K562 (cell line): ENCODE data around the gene PPIC.

ENCODE experiments used
- JUND ChIP-seq, 2 experiments: IDR thresholded peaks; 2 replicates in 1 of 2; 3 replicates in 1 of 2; pipeline ENCODE4 v1.6.1; 2011; ENCODE audit warnings: borderline replicate concordance in 2 of 2, low read depth in 2 of 2, low read length in 2 of 2, improper control_type of control experiment in 1 of 2, missing biosample characterization in 1 of 2, missing genetic modification characterization in 1 of 2, missing genetic modification reagents in 1 of 2
- KLF16 ChIP-seq: IDR thresholded peaks from 2 replicates; pipeline ENCODE4 v1.6.1; 2016; ENCODE audit warnings: antibody characterized with exemption
- PHB ChIP-seq: fragments of 250-450 bp; sonication (Bioruptor Pico); IDR thresholded peaks from 2 replicates; pipeline ENCODE4 v1.5.0; 2021
- POLR2A ChIP-seq: fragments of 450-650 bp; conservative IDR thresholded peaks from 2 replicates; pipeline ENCODE4 v1.6.1; 2016
- POLR2AphosphoS2 ChIP-seq: IDR thresholded peaks from 2 replicates; pipeline ENCODE4 v1.6.1; 2012; ENCODE audit warnings: low read length, improper control_type of control experiment
- POLR2AphosphoS5 ChIP-seq: IDR thresholded peaks from 2 replicates; pipeline ENCODE4 v1.6.1; 2011; ENCODE audit warnings: mild to moderate bottlenecking, low read depth, low read length, moderate library complexity; ENCODE audit not compliant: control insufficient read depth, insufficient read depth
- RFX5 ChIP-seq: IDR thresholded peaks from 2 replicates; pipeline ENCODE4 v1.6.1; 2011; ENCODE audit warnings: low read depth, mild to moderate bottlenecking, improper control_type of control experiment, low read length
- SAP30 ChIP-seq: fragments of 200-600 bp; sonication (generic); IDR thresholded peaks from 2 replicates; pipeline ENCODE4 v1.6.1; 2012; ENCODE audit warnings: borderline replicate concordance, low read depth, mild to moderate bottlenecking, moderate library complexity, low read length, control low read depth, inconsistent platforms; ENCODE audit not compliant: insufficient read depth, poor library complexity, severe bottlenecking
- ZC3H11A ChIP-seq: IDR thresholded peaks from 2 replicates; pipeline ENCODE4 v1.6.1; 2012; ENCODE audit warnings: low read depth, low read length, improper control_type of control experiment
- ZFPM2 ChIP-seq: fragments of 250-450 bp; sonication (Bioruptor Pico); IDR thresholded peaks from 2 replicates; pipeline ENCODE4 v1.5.1; 2022; ENCODE audit warnings: mild to moderate bottlenecking
- ZNF23 ChIP-seq: fragments of 250-450 bp; sonication (Bioruptor Pico); IDR thresholded peaks from 2 replicates; pipeline ENCODE4 v1.4.0; 2020; ENCODE audit warnings: mild to moderate bottlenecking
- TF ChIP-seq, protein P1 (sequence below), 3 experiments: IDR thresholded peaks in 2 of 3; conservative IDR thresholded peaks in 1 of 3; 2 replicates each; pipeline ENCODE4 v1.5.1; 2011 to 2012; ENCODE audit warnings: low read length in 3 of 3, mild to moderate bottlenecking in 3 of 3, control low read depth in 2 of 3, improper control_type of control experiment in 1 of 3, inconsistent platforms in 1 of 3, low read depth in 1 of 3, mixed read lengths in 1 of 3, moderate library complexity in 1 of 3; ENCODE audit not compliant: insufficient read depth in 2 of 3

DNA sequence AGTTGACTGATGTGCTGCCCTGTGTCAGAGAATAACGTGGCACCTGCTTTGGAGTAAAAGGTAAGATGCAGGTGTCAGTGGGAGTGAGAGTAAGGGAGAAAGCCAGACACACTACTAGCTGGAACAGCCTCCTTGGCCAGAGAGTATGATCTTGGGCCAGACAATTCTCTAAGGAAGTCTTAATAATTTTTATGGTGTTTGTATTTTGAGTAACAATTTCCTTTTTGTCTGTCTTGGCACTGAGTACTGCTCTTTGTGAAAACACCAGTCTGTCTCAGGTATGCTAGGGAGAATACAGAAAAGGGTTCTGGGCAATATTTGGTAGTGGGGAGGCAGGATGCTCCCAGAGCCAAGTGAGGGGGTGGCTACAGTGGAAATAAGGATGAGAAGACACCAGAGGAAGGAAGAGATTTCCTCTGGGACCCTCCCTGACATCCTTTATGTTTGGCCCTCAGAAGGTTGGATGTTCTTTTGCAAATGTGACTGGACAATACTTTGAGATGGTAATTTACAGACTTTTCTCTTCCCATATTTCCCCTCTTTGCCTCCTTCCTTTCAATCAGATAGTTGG lies 31.9 kb upstream of the PPIC start:
- no peak for TF ChIP-seq RFX5
- no peak for TF ChIP-seq JUND (IDR thresholded peaks at IDR 0.05; ENCODE audit: borderline replicate concordance, low read depth, low read length)
- no peak for TF ChIP-seq JUND (tag; IDR thresholded peaks at IDR 0.05; ENCODE audit: borderline replicate concordance, low read depth, low read length)
- no peak for TF ChIP-seq ZC3H11A
- TF ChIP-seq POLR2A: no peak
- no peak for TF ChIP-seq SAP30
- no peak for TF ChIP-seq POLR2AphosphoS2
- no peak for TF ChIP-seq POLR2AphosphoS5
- TF ChIP-seq KLF16: no peak
- TF ChIP-seq, protein P1, sequence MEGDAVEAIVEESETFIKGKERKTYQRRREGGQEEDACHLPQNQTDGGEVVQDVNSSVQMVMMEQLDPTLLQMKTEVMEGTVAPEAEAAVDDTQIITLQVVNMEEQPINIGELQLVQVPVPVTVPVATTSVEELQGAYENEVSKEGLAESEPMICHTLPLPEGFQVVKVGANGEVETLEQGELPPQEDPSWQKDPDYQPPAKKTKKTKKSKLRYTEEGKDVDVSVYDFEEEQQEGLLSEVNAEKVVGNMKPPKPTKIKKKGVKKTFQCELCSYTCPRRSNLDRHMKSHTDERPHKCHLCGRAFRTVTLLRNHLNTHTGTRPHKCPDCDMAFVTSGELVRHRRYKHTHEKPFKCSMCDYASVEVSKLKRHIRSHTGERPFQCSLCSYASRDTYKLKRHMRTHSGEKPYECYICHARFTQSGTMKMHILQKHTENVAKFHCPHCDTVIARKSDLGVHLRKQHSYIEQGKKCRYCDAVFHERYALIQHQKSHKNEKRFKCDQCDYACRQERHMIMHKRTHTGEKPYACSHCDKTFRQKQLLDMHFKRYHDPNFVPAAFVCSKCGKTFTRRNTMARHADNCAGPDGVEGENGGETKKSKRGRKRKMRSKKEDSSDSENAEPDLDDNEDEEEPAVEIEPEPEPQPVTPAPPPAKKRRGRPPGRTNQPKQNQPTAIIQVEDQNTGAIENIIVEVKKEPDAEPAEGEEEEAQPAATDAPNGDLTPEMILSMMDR (IDR thresholded peaks at IDR 0.05 in 2 of 3, conservative IDR thresholded peaks at IDR 0.05 in 1 of 3; ENCODE audit: insufficient read depth in 2 of 3, low read depth in 1 of 3, low read length in 3 of 3): no peak
- TF ChIP-seq ZFPM2 (CRISPR knock-in tag): no peak
- no peak for TF ChIP-seq PHB (CRISPR knock-in tag)
- TF ChIP-seq ZNF23 (CRISPR knock-in tag): no peak
